Adipocyte (in vitro differentiated cells): Measurements from ENCODE around the gene IER5.

Experiments used
- DNase-seq: peaks from one replicate; pipeline ENCODE4 v3.0.0-alpha.2; 2015; ENCODE audit warnings: low read depth
- H3K27me3 ChIP-seq: replicated peaks from 2 replicates; pipeline ENCODE4 v1.7.0; 2013; ENCODE audit warnings: mild to moderate bottlenecking, low read length, moderate library complexity; ENCODE audit not compliant: control insufficient read depth, insufficient read depth
- H3K36me3 ChIP-seq: 2 replicates; pipeline ENCODE4 v1.7.0; 2013; ENCODE audit warnings: low read length, mild to moderate bottlenecking, moderate library complexity; ENCODE audit not compliant: control insufficient read depth, insufficient read depth, severe bottlenecking
- H3K4me1 ChIP-seq: 2 replicates; pipeline ENCODE4 v1.7.0; 2013; ENCODE audit warnings: mild to moderate bottlenecking, low read length, moderate library complexity; ENCODE audit not compliant: control insufficient read depth, insufficient read depth
- H3K4me3 ChIP-seq: 2 replicates; pipeline ENCODE4 v1.7.0; 2013; ENCODE audit warnings: mild to moderate bottlenecking, low read length, moderate library complexity
- H3K9ac ChIP-seq: 2 replicates; pipeline ENCODE4 v1.7.0; 2013; ENCODE audit warnings: mild to moderate bottlenecking, low read length, moderate library complexity
- H3K9me3 ChIP-seq: 2 replicates; pipeline ENCODE4 v1.7.0; 2013; ENCODE audit warnings: mild to moderate bottlenecking, low read length, moderate library complexity; ENCODE audit not compliant: control insufficient read depth

Gene IER5

DNA sequence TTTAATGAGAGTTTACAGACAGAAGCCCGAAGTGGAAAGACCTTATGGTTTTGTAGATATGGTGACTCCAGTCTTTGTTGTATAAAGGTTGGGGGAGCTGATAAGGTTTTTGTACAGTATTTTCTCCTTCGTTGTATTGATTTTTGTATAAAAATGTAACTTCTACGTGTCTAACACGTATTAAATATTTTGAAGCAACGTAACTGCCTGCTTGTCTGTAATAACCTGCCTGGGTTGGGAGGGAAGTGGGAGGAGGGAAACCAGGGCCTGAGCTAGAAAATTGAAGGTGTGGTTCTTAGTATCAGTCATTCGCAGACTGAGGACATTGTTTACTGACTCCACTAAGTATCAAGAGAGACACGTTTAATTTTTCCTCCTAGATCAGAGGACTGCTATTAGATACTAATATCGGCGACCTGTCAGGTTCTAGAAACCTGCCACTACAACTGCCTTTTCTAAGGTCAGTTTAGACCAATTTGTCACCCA lies 2.2 kb downstream of the IER5 start:
- DNase-seq, result peak; percentile 42
- peaks cover 50% of the 10 kb centered on the region for H3K4me1 ChIP-seq
- peak overlapping the region; percentile 97 for H3K4me3 ChIP-seq
- H3K9me3 ChIP-seq, result no peaks in the 10 kb centered on the region
- H3K36me3 ChIP-seq, result no peaks in the 10 kb centered on the region
- H3K9ac ChIP-seq, result peak overlapping the region; percentile 94
- H3K27me3 ChIP-seq, result no peaks in the 10 kb centered on the region

DNA sequence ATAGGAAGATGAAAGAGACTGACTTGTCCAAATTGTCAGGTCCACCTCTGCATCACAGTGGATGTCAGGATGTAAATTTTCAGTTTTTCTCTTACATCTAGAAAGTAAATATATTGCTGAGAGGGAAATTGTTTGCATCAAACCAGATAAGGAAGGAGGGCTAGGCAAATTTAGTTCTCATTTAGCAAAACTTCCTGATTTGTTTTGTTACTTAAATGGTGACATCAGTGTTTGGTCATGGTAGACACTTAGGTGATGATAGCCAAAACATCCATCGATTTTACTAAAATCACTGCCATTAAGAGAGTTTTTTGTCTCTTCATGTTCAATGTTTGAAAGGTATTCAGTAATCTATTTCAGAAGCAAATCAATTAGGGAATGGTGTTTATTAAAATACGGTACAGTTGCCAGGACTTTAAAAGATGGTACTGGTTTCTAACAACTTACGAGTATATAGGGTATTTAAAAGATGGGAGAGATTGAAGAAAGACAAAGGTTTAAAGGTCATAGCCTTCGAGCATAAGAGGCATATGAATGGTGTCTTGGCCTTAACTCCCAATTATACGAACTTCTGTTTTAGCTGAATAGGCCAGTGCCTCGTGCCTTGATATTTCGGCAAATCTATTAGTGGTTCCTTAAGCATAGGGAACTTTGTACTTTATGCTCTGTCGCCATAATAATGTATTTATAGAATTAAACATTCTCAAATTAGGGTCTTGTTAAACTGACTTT lies 3.0 kb downstream of the IER5 start:
- Histone ChIP-seq H3K36me3 (no peaks in the 10 kb centered on the region), H3K9ac (peak overlapping the region; percentile 94), H3K27me3 (no peaks in the 10 kb centered on the region), H3K4me3 (peak overlapping the region; percentile 97), H3K4me1 (peaks cover 58% of the 10 kb centered on the region), H3K9me3 (no peaks in the 10 kb centered on the region)
- no peak for DNase-seq

DNA sequence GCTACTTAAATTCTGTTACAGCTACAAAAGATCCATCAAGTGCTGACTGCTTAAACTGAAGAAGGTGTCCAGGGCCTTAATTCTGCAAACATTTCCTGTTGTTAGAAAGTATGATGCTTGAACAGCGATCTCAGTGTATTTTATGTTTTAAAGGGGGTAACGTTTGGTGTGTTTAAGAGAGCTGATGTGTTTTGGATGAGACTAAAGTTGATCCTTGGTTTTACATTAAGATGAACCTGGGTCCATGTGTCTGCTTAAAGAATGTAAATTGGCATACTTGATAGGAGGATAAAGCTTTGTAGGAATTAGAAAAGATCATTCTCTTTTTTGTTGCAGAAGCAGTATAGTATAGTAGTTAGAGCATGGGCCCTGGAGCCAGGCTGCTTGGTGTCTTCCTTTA lies 3.6 kb downstream of the IER5 start:
- H3K4me3 ChIP-seq, result peak overlapping the region; percentile 97
- no peak overlapping the region for H3K9ac ChIP-seq
- no peaks in the 10 kb centered on the region for H3K9me3 ChIP-seq
- no peak for DNase-seq
- peaks cover 60% of the 10 kb centered on the region for H3K4me1 ChIP-seq
- H3K27me3 ChIP-seq, result no peaks in the 10 kb centered on the region
- no peaks in the 10 kb centered on the region for H3K36me3 ChIP-seq

DNA sequence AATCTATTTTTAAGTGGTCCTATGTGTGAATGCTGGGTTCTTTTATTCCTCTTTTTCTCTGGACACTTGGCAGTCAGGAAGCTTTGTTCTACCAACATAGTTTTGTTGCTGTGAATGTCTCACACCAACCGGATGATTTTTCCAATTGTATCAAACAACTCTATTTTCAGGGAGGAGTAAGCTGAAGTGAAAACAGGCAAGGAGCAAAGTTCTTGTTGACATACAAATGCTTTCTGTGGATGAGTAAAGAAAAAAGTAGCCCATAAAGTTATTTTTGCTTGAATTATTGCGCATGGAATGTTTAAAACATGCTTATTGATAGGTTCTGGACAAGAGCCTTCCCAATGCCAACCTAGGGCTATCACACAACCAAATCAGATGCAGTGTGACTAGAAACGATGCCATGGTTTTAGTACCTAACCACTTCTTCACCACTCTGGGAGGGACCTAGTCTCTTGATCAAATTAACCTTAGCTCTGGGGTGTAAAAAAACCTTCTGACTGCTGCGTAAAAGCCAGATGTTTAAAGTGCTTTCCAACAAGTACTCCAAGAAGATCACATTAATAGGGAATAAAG lies 4.5 kb downstream of the IER5 start:
- Histone ChIP-seq H3K9ac (no peak overlapping the region), H3K4me1 (peaks cover 58% of the 10 kb centered on the region), H3K36me3 (no peaks in the 10 kb centered on the region), H3K4me3 (no peak overlapping the region), H3K9me3 (no peaks in the 10 kb centered on the region), H3K27me3 (no peaks in the 10 kb centered on the region)
- no peak for DNase-seq

DNA sequence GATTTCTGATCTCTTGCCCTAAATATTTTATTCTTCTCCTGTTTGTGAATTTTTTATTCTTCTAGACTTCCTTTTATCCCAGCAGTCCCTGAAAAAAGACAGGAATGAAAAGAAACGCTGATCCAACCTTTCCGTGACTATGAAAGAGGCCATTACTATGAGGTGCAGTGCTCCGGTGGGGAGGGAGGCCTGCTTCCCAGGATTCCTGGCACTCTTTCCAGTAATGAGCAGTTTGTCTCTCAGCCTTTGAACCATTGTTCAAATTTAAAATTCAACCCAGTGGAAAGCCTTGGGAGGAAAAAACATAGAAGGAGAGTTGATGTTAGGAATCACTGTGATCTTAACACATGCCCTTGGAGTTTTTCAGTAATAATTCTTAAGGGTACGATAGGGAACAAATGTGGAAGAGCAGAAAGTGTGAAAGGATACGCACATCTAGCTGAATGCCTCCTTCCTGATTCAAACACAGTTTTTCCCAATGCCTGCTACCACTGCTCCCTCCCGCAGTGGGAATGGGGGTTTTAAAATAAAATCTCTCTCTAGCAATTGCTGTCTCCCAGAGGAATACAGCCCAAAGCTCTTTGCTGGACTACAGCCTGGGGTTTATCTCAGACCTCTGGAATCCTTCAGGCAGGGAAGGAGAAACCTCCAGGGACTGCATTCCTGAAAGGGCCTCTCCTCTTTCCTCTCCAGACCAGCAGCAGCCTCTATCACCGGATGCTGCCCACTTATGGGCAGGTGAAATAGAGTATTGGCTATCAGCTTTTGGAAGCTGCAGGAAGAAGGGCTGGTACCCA lies 6.1 kb downstream of the IER5 start:
- DNase-seq, result peak; percentile 93
- H3K9me3 ChIP-seq, result no peaks in the 10 kb centered on the region
- peaks cover 63% of the 10 kb centered on the region for H3K4me1 ChIP-seq
- H3K36me3 ChIP-seq, result no peaks in the 10 kb centered on the region
- H3K27me3 ChIP-seq, result no peaks in the 10 kb centered on the region
- H3K4me3 ChIP-seq, result peak overlapping the region; percentile 31
- H3K9ac ChIP-seq, result peak overlapping the region; percentile 11

DNA sequence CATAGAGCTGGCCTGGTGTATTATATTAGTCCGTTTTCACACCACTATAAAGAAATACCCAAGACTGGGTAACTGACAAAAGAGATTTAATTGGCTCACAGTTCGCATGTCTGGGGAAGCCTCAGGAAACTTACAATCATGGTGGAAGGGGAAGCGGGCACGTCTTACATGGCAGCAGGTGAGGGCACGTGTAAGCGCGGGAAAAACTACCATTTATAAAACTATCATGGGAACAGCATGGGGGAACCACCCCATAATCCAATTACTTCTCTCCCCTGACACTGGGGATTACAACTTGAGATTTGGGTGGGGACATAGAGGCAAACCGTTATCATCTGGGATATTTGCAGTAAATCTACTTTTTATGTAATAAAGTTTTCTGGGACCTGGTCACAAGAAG lies 6.8 kb downstream of the IER5 start:
- Histone ChIP-seq H3K36me3 (no peaks in the 10 kb centered on the region), H3K4me1 (peaks cover 69% of the 10 kb centered on the region), H3K9me3 (no peaks in the 10 kb centered on the region), H3K4me3 (no peak overlapping the region), H3K9ac (no peak overlapping the region), H3K27me3 (no peaks in the 10 kb centered on the region)
- DNase-seq, result no peak

DNA sequence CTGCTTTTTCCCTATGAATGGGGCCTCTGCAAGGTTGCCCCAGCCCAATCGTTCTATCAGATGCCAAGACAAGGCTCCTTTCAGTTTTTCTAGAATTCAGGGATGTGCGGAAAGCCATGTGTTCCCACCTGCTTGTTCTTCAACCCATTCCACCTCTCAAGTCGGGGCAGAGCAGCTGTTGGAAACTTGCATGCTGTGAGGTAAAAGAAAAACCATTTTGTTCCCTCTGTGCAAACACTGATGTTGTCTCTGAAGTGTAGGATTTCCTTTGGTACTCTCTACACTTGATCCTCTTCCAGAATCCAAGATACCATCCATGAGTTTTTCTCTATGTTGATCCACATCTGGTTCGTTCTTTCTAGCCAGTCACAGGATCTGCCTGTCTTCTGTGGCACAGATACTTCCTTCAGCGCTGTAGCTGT lies 7.3 kb downstream of the IER5 start:
- no peaks in the 10 kb centered on the region for H3K9me3 ChIP-seq
- no peaks in the 10 kb centered on the region for H3K36me3 ChIP-seq
- H3K27me3 ChIP-seq, result no peaks in the 10 kb centered on the region
- peak overlapping the region; percentile 43 for H3K9ac ChIP-seq
- peak overlapping the region; percentile 59 for H3K4me3 ChIP-seq
- DNase-seq, result peak; percentile 50
- H3K4me1 ChIP-seq, result peaks cover 68% of the 10 kb centered on the region

DNA sequence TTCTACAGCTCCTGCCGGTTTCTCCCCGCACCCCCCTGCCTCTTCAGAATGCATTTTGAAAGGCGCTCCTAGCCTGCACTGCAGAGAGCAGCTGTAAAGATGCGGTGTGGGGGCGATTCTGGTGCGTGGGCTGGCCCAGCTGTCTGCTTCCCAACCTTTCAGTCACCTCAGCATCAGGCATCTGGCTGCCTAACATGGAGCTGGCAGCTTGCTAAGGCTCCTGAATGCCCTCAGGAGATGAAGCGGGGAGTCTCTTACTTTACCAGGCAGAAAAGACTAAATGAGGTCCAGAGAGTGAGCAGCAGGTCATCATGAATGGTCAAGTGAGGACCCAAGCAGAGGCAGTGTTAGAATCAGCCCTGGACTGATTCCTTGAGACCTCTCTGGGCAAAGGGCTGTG lies 8.7 kb downstream of the IER5 start:
- Histone ChIP-seq H3K9me3 (no peaks in the 10 kb centered on the region), H3K27me3 (no peaks in the 10 kb centered on the region), H3K4me3 (no peak overlapping the region), H3K4me1 (peaks cover 64% of the 10 kb centered on the region), H3K36me3 (no peaks in the 10 kb centered on the region), H3K9ac (peak overlapping the region; percentile 42)
- DNase-seq, result no peak

DNA sequence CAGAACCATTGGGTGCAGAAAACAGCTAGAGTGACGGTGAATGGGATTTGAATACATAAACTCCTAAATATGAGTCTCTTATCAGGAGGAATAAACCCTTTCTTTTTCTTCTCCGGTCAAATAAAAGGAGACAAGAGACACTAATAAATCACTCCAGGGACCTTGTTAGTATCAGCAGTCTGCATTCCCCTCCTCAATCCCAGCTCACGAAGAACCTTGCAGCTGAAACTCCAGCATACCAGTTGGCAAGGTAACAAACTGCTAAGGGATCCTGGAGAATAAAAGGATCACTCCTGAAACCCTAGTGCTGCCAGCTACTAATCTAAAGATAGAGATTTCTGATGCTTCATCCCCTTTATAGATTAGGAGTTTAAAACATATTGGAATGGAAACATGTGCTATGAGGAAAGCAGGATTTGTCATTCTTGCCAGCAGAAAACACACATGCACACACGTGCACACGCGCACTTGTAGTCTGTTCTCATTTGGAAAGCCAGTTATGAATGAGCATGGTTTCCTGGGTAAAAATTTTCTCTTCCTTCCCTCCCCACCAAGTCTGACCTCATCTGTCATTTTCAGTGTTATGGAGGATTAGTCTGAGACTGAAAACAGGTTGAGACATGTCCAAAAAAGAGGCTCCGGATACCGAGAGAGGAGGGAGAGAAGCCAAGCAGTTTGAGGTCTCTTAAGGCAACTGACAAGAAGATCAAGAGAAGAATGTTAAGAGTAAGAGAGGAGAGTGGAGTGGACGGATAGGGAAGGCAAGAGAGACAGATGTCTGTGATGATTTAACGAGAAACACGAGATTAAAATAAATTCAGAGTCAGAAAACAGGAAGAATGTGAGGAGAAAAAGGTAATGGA lies 10.9 kb downstream of the IER5 start:
- peak; percentile 69 for DNase-seq
- H3K36me3 ChIP-seq, result no peaks in the 10 kb centered on the region
- no peaks in the 10 kb centered on the region for H3K9me3 ChIP-seq
- peak overlapping the region; percentile 37 for H3K4me3 ChIP-seq
- H3K9ac ChIP-seq, result peak overlapping the region; percentile 0
- no peaks in the 10 kb centered on the region for H3K27me3 ChIP-seq
- peaks cover 68% of the 10 kb centered on the region for H3K4me1 ChIP-seq

DNA sequence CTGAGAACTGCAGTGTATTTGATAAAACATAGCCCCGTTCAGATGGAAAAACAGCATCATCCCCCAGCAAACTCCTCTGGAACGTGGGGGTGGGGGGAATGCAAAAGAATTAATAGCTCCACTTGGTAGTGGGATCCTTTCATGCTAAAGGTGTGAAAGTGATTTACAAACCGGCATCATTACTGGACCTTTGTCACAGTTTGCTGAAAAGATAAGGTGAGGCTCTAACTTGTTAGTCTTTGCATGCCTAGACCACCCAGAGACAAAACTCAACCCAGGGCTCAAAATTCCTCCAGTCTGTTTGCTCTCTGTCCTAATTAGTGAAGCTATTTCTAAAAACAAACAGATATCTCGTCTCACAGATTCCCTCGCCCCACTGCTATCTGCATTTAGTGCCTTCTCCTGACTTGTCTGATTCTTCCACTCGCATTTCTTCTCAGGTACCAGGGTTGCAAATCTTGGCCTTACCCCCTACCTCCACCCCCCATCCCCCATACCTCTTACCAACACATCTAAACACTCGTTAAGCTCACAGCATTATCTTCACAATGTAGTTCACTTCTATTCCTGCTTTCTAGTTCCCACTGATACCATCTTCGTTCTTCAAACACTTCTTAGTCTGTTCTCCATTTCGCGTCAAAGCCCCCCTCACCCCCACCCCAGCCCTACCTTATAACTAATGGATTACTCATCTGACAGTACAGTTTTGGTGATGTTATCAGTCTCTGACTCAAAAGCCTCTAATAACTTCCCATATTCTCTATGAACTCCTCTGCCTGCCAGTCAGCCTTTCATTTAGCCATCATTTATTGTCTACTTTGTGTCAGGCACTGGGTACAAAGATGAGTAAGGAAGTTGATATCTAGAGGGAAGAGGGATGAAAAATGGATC lies 11.8 kb downstream of the IER5 start:
- Histone ChIP-seq H3K9ac (no peak overlapping the region), H3K4me1 (peaks cover 61% of the 10 kb centered on the region), H3K36me3 (no peaks in the 10 kb centered on the region), H3K9me3 (no peaks in the 10 kb centered on the region), H3K4me3 (peak overlapping the region; percentile 37), H3K27me3 (no peaks in the 10 kb centered on the region)
- no peak for DNase-seq
